Right lobe of liver (tissue), 6 donors: ENCODE data around the gene CPNE1. TPM values are rescaled to one million over a fixed set of nuclear protein-coding genes. Genes with fewer than 3 reads are reported as not detected.
A peak's percentile ranks its signal among the peaks of the same experiment; 100 is the strongest.

Source experiments
- ATAC-seq, 4 donors: fragments of 200-7000 bp; cut with Tn5 transposase; one replicate each; pipeline ENCODE4 v1.9.1; 2020; ENCODE audit warnings: mild to moderate bottlenecking in 4 of 4, moderate library complexity in 4 of 4
- DNase-seq, 3 donors: peaks; one replicate each; pipeline ENCODE4 v3.0.0-alpha.2; 2020
- H3K27ac ChIP-seq, 3 donors: fragments of 200-600 bp; one replicate each; pipeline ENCODE4 v1.8.0; 2022
- H3K27me3 ChIP-seq, 2 donors: fragments of 200-600 bp; one replicate each; pipeline ENCODE4 v1.8.0; 2022
- H3K36me3 ChIP-seq, 4 donors: fragments of 200-600 bp; sonication (generic) in 1 of 4; one replicate each; pipeline versions ENCODE4 v1.5.1 to v1.8.0; 2017 to 2022; ENCODE audit warnings: control low read depth in 1 of 4
- H3K4me1 ChIP-seq, 4 donors: fragments of 200-600 bp; sonication (generic) in 1 of 4; one replicate each; pipeline versions ENCODE4 v1.5.1 to v1.8.0; 2017 to 2022; ENCODE audit warnings: control low read depth in 1 of 4
- H3K4me3 ChIP-seq, 3 donors: fragments of 200-600 bp; one replicate each; pipeline ENCODE4 v1.8.0; 2022
- H3K9me3 ChIP-seq, 4 donors: fragments of 200-600 bp; sonication (generic) in 1 of 4; one replicate each; pipeline versions ENCODE4 v1.5.1 to v1.8.0; 2017 to 2022; ENCODE audit warnings: control low read depth in 1 of 4
- CTCF ChIP-seq, 4 donors: fragments of 200-600 bp in 3 of 4; fragments of 450-650 bp in 1 of 4; IDR thresholded peaks; one replicate each; pipeline versions ENCODE4 v1.5.1 to v1.8.0; 2016 to 2022; ENCODE audit warnings: antibody characterized with exemption in 4 of 4, mild to moderate bottlenecking in 2 of 4
- POLR2A ChIP-seq: fragments of 450-650 bp; IDR thresholded peaks from one replicate; pipeline ENCODE4 v1.6.1; 2017; ENCODE audit warnings: antibody characterized with exemption, mild to moderate bottlenecking
- WGBS: methylation state at CpG from one replicate; pipeline ENCODE4 v1.1.6; 2018; ENCODE audit warnings: low coverage, low lambda C conversion rate; ENCODE audit not compliant: insufficient coverage; ENCODE audit errors: missing lambda C conversion rate; 5-methylcytosine and 5-hydroxymethylcytosine counted together
- intact Hi-C, 2 donors: fragments of 100-400 bp; cut with DNase I; formaldehyde crosslinking; loops; one replicate each; pipeline versions ENCODE4 v1.11.2 to v1.14.1; 2022
- total RNA-seq, 6 experiments: library from RNA; depleted of rRNA in 2 of 6; stranded (reverse); fragments of >200 nt in 2 of 6; fragmentation: NEBNext Ultra II Directional in 3 of 6; extraction: Animal tissue kit (Norgen Biotek cat#: 25700) in 3 of 6; gene quantifications; one replicate each; pipeline versions ENCODE4 v1.1.0 to v1.2.4, GENCODE V29; 2016 to 2023
- donor health status: DM: no; HTN: yes; CAD: no.
- donor health status: DM: no; HTN: no; CAD: no.
- donor health status: DM: no; HTN: no; CAD: no.
- donor health status: DM: no; HTN: yes; CAD: no.
- donor health status: DM: no; HTN: yes; CAD: no.

The CPNE1 gene
- total RNA-seq, 6 experiments from 2014 or later = 35.5 to 72.0 (median 53.3) TPM

- Histone ChIP-seq H3K27me3 (no peaks in the 10 kb centered on the region), H3K27ac (no peak overlapping the region), H3K4me1 (no peaks in the 10 kb centered on the region), H3K4me3 (no peak overlapping the region), H3K9me3 (no peaks in the 10 kb centered on the region), H3K36me3 (no peaks in the 10 kb centered on the region)
- intact Hi-C loops = no loop called here
- no peak for TF ChIP-seq CTCF (IDR thresholded peaks at IDR 0.05)
- no peak for TF ChIP-seq POLR2A
- DNase-seq (no peak), ATAC-seq (peak in 1 of 4 donors; percentile 18)
- WGBS = 49% methylated on average over 2 of the region's 12 CpGs
These were observed 81.8 kb downstream of the CPNE1 start for GRCh38 chr20:35582741-35583404.

- ATAC-seq (no peak), DNase-seq (no peak)
- intact Hi-C loops = no loop called here
- Histone ChIP-seq H3K36me3 (no peaks in the 10 kb centered on the region), H3K27ac (no peak overlapping the region), H3K4me1 (no peaks in the 10 kb centered on the region), H3K27me3 (no peaks in the 10 kb centered on the region), H3K9me3 (no peaks in the 10 kb centered on the region), H3K4me3 (no peak overlapping the region)
- 67% methylated on average over 4 of the region's 7 CpGs for WGBS
- TF ChIP-seq POLR2A = no peak
- TF ChIP-seq CTCF (IDR thresholded peaks at IDR 0.05) = no peak
These were observed 82.6 kb downstream of the CPNE1 start for GRCh38 chr20:35582131-35582530.

DNA sequence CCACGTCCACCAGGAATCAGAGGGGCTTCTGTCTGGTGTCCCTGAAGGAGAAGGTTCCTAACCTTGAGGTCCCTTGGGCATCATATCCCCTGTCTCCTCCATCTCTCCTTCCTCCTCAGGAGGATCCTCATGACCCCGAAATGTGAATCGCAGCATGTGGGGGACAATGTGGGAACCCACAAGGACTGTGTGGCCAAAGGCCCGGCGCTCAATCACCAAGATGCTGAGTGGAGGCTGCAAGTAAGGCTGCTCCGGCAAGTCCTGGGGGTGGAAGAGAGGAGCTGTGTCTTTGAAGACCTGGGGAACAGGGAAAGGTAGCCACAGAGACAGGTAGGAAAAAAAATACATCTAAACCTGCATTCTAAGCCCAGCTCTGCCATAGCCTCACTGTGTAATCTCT is 85.5 kb downstream of the CPNE1 start:
- 100% methylated on average over 1 of the region's 6 CpGs for WGBS
- H3K9me3 ChIP-seq = no peaks in the 10 kb centered on the region
- no peaks in the 10 kb centered on the region for H3K36me3 ChIP-seq
- intact Hi-C loops = no loop called here
- TF ChIP-seq POLR2A (no peak), CTCF (IDR thresholded peaks at IDR 0.05) (no peak)
- DNase-seq (no peak), ATAC-seq (no peak)
- no peaks in the 10 kb centered on the region for H3K27me3 ChIP-seq
- H3K4me1 ChIP-seq = no peaks in the 10 kb centered on the region
- H3K4me3 ChIP-seq = no peak overlapping the region
- no peak overlapping the region for H3K27ac ChIP-seq

DNA sequence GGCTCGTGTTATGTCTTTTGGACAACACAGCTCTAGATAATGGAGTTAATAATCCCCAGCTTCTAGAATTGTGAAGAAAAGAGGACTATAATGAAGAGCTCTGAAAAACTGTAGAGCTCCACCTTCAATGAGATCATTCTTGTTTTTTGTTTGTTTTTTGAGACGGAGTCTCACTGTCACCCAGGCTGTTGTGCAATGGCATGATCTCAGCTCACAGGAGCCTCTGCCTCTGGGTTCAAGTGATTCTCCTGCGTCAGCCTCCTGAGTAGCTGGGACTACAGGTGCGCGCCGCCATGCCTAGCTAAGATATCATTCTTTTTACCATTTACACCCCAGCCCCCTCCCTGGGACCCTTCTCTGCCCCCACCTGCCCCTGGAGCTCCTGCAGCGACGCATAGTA is 86.2 kb downstream of the CPNE1 start:
- intact Hi-C loops = no loop called here
- no peak overlapping the region for H3K4me3 ChIP-seq
- no peak overlapping the region for H3K27ac ChIP-seq
- ATAC-seq (peak in 1 of 4 donors; percentile 47), DNase-seq (no peak)
- H3K36me3 ChIP-seq = no peaks in the 10 kb centered on the region
- TF ChIP-seq POLR2A = no peak
- TF ChIP-seq CTCF (IDR thresholded peaks at IDR 0.05) = no peak
- H3K9me3 ChIP-seq = no peaks in the 10 kb centered on the region
- no peaks in the 10 kb centered on the region for H3K4me1 ChIP-seq
- no peaks in the 10 kb centered on the region for H3K27me3 ChIP-seq
- 73% methylated on average over 4 of the region's 8 CpGs for WGBS
